Loucy (cell line): Measurements from ENCODE around the gene CYP2A13.
"Not testable (repeated sequence)": the region's sequence is repeated elsewhere in the genome, so short reads cannot be mapped to it uniquely, and the experiment has no call there.

ENCODE experiments used
- CTCF ChIP-seq: fragments of 200-600 bp; sonication (generic); conservative IDR thresholded peaks from 2 replicates; pipeline ENCODE4 v1.5.1; 2014; ENCODE audit warnings: mild to moderate bottlenecking, antibody characterized with exemption, low read length
- EZH2phosphoT487 ChIP-seq: fragments of 200-600 bp; IDR thresholded peaks from 2 replicates; pipeline ENCODE4 v1.6.1; 2018; ENCODE audit warnings: antibody characterized with exemption, mild to moderate bottlenecking, moderate library complexity, borderline replicate concordance

DNA sequence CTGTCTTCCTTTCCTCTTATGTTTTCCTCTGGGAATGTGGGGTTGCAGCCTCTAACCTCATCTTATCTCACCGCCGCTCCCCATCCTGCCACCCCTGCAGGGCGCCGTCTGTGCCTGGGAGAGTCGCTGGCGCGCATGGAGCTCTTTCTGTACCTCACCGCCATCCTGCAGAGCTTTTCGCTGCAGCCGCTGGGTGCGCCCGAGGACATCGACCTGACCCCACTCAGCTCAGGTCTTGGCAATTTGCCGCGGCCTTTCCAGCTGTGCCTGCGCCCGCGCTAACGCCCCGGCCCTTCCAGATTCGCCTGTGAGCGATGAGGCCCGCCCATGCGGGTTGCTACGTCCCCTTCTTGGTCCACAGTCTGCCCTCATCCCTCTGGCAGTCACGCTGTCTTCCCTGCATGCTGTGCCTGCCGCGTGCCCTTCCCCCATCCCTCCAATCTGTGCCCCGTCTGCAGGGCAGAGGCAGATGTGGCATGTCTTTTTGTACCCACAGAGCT is 39.6 kb downstream of the CYP2A13 start:
- not testable (repeated sequence) for TF ChIP-seq CTCF, EZH2phosphoT487
